Adipocyte (in vitro differentiated cells): Measurements from ENCODE around the gene MAP2K5.

Experiments
- DNase-seq: peaks from one replicate; pipeline ENCODE4 v3.0.0-alpha.2; 2015; ENCODE audit warnings: low read depth
- H3K27me3 ChIP-seq: replicated peaks from 2 replicates; pipeline ENCODE4 v1.7.0; 2013; ENCODE audit warnings: mild to moderate bottlenecking, low read length, moderate library complexity; ENCODE audit not compliant: control insufficient read depth, insufficient read depth
- H3K36me3 ChIP-seq: 2 replicates; pipeline ENCODE4 v1.7.0; 2013; ENCODE audit warnings: low read length, mild to moderate bottlenecking, moderate library complexity; ENCODE audit not compliant: control insufficient read depth, insufficient read depth, severe bottlenecking
- H3K4me1 ChIP-seq: 2 replicates; pipeline ENCODE4 v1.7.0; 2013; ENCODE audit warnings: mild to moderate bottlenecking, low read length, moderate library complexity; ENCODE audit not compliant: control insufficient read depth, insufficient read depth
- H3K4me3 ChIP-seq: 2 replicates; pipeline ENCODE4 v1.7.0; 2013; ENCODE audit warnings: mild to moderate bottlenecking, low read length, moderate library complexity
- H3K9ac ChIP-seq: 2 replicates; pipeline ENCODE4 v1.7.0; 2013; ENCODE audit warnings: mild to moderate bottlenecking, low read length, moderate library complexity
- H3K9me3 ChIP-seq: 2 replicates; pipeline ENCODE4 v1.7.0; 2013; ENCODE audit warnings: mild to moderate bottlenecking, low read length, moderate library complexity; ENCODE audit not compliant: control insufficient read depth

Gene MAP2K5

GRCh38 chr15:67824197-67824968 is 281.9 kb downstream of the MAP2K5 start:
- DNase-seq, result no peak
- Histone ChIP-seq H3K9me3 (no peaks in the 10 kb centered on the region), H3K4me1 (peaks cover 12% of the 10 kb centered on the region), H3K27me3 (peaks cover 84% of the 10 kb centered on the region), H3K9ac (no peak overlapping the region), H3K4me3 (no peak overlapping the region), H3K36me3 (no peaks in the 10 kb centered on the region)

- Histone ChIP-seq H3K9ac (no peak within 1 kb of the TSS), H3K4me3 (peak within 1 kb of the TSS; percentile 71), H3K9me3 (no peaks in the 10 kb centered on the region), H3K27me3 (peaks cover 80% of the 10 kb centered on the region), H3K4me1 (peaks cover 12% of the 10 kb centered on the region), H3K36me3 (no peaks in the 10 kb centered on the region)
- peak; percentile 52 for DNase-seq
Observed at GRCh38 chr15:67824976-67825880, 282.7 kb downstream of the MAP2K5 start, which contains the start of gene SKOR1. Gene SKOR1 (plus strand): TSS chr15:67825509. CDS start chr15:67825603, 94 bp downstream.

- peak overlapping the region; percentile 71 for H3K4me3 ChIP-seq
- H3K27me3 ChIP-seq, result peaks cover 80% of the 10 kb centered on the region
- peaks cover 7% of the 10 kb centered on the region for H3K4me1 ChIP-seq
- DNase-seq, result no peak
- no peaks in the 10 kb centered on the region for H3K9me3 ChIP-seq
- no peak overlapping the region for H3K9ac ChIP-seq
- no peaks in the 10 kb centered on the region for H3K36me3 ChIP-seq
Observed at GRCh38 chr15:67825881-67826716, 283.6 kb downstream of the MAP2K5 start.

- no peaks in the 10 kb centered on the region for H3K9me3 ChIP-seq
- H3K4me3 ChIP-seq, result no peak overlapping the region
- no peak for DNase-seq
- no peak overlapping the region for H3K9ac ChIP-seq
- H3K27me3 ChIP-seq, result peaks cover 78% of the 10 kb centered on the region
- H3K36me3 ChIP-seq, result no peaks in the 10 kb centered on the region
- peaks cover 7% of the 10 kb centered on the region for H3K4me1 ChIP-seq
Observed at GRCh38 chr15:67826717-67827561, 284.4 kb downstream of the MAP2K5 start.

GRCh38 chr15:67827562-67828277 is 285.2 kb downstream of the MAP2K5 start:
- no peak overlapping the region for H3K9ac ChIP-seq
- no peaks in the 10 kb centered on the region for H3K36me3 ChIP-seq
- no peak overlapping the region for H3K4me3 ChIP-seq
- no peak for DNase-seq
- peaks cover 7% of the 10 kb centered on the region for H3K4me1 ChIP-seq
- no peaks in the 10 kb centered on the region for H3K9me3 ChIP-seq
- H3K27me3 ChIP-seq, result peaks cover 78% of the 10 kb centered on the region

- Histone ChIP-seq H3K9ac (no peak overlapping the region), H3K27me3 (peaks cover 81% of the 10 kb centered on the region), H3K9me3 (no peaks in the 10 kb centered on the region), H3K4me3 (no peak overlapping the region), H3K36me3 (no peaks in the 10 kb centered on the region), H3K4me1 (peaks cover 14% of the 10 kb centered on the region)
- DNase-seq, result no peak
Observed at GRCh38 chr15:67828278-67828968, 285.9 kb downstream of the MAP2K5 start.

GRCh38 chr15:67828969-67829646 is 286.6 kb downstream of the MAP2K5 start:
- H3K4me1 ChIP-seq, result peaks cover 21% of the 10 kb centered on the region
- no peak overlapping the region for H3K9ac ChIP-seq
- H3K9me3 ChIP-seq, result no peaks in the 10 kb centered on the region
- no peak for DNase-seq
- no peaks in the 10 kb centered on the region for H3K36me3 ChIP-seq
- no peak overlapping the region for H3K4me3 ChIP-seq
- H3K27me3 ChIP-seq, result peaks cover 82% of the 10 kb centered on the region

- Histone ChIP-seq H3K9me3 (no peaks in the 10 kb centered on the region), H3K36me3 (no peaks in the 10 kb centered on the region), H3K9ac (no peak overlapping the region), H3K27me3 (peaks cover 81% of the 10 kb centered on the region), H3K4me3 (no peak overlapping the region), H3K4me1 (peaks cover 23% of the 10 kb centered on the region)
- DNase-seq, result no peak
Observed at GRCh38 chr15:67829647-67830504, 287.4 kb downstream of the MAP2K5 start.
